D721Med (cell line): Measurements from ENCODE around the gene NFASC.

Experiments
- DNase-seq: peaks from one replicate; pipeline ENCODE4 v3.0.0; 2011; ENCODE audit warnings: low spot score; ENCODE audit not compliant: insufficient read length
- FAIRE-seq: peaks from 2 replicates; lab custom pipeline; 2011; peaks lifted over from hg19 to GRCh38; lab: Jason Lieb, UNC
- TF ChIP-seq, protein P1 (sequence below): IDR thresholded peaks from 2 replicates; pipeline ENCODE4 v1.5.1; 2012; ENCODE audit warnings: mild to moderate bottlenecking, control low read depth; ENCODE audit not compliant: insufficient read depth; ENCODE audit errors: missing control alignments

Gene NFASC

DNA sequence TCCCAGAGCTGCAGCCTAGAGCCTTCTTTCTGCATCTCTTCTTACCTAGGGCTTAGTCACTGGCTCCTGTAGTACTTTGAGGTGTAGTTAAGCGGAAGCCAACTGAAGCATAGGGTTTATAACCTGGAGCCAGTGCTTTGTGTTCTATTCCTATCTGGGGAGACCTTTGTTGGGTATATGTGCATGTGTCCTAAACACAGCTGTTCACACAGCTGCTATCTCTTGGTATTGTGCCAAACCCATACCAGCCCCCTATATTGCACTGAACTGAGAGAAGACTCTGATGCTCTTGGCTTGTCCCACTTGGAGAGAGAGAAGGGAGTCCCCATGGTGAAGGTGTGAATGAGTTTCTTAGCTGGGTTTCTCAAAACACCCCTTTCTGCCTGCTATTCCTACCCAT, 17.2 kb upstream of the NFASC start:
- no peak for DNase-seq
- no peak for FAIRE-seq
- TF ChIP-seq, protein P1, sequence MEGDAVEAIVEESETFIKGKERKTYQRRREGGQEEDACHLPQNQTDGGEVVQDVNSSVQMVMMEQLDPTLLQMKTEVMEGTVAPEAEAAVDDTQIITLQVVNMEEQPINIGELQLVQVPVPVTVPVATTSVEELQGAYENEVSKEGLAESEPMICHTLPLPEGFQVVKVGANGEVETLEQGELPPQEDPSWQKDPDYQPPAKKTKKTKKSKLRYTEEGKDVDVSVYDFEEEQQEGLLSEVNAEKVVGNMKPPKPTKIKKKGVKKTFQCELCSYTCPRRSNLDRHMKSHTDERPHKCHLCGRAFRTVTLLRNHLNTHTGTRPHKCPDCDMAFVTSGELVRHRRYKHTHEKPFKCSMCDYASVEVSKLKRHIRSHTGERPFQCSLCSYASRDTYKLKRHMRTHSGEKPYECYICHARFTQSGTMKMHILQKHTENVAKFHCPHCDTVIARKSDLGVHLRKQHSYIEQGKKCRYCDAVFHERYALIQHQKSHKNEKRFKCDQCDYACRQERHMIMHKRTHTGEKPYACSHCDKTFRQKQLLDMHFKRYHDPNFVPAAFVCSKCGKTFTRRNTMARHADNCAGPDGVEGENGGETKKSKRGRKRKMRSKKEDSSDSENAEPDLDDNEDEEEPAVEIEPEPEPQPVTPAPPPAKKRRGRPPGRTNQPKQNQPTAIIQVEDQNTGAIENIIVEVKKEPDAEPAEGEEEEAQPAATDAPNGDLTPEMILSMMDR, result no peak

DNA sequence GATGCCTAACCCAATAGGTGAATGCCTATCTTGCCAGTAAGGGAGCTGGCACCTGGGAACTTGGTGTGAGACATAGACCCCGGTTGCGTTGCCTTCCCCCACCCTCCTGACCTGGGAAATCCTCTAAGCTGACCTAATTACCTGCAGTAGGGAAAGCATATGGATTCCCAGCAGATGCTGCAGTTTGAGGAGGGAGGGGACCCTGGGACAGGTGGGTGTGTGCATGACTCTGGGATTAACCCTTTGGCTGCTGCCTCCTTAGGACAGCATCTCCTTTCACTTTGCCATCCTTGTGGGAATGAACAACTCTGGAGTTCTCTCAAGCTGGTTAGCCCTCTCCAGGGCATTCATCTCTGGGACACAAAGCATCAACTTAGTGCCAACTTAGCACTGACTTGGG, 16.4 kb upstream of the NFASC start:
- TF ChIP-seq, protein P1, result no peak
- peak; percentile 86 for FAIRE-seq
- peak; percentile 77 for DNase-seq

DNA sequence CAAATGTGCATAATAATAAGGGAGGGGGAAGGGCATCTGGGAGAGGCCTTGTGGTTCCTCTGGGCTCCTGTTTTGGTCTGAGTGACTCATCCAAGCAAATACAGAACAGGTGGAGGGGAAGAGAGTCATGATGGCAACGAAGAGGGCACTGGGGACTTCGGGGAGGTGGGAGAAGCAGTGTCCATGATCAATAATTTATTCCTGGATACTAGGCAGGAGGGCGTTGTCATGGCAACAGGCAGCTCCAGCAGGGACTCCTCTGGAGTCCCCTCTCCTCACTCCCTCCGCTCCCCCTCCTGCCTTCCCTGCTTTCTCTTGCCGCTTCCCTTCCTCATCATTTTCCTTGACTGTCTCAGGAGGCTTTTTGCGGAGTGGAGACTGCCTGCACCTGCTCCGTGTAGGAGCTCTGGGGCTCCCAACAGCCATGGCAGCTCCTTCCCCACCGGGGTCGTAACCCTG, 12.3 kb upstream of the NFASC start:
- DNase-seq, result no peak
- no peak for FAIRE-seq
- TF ChIP-seq, protein P1, result no peak

DNA sequence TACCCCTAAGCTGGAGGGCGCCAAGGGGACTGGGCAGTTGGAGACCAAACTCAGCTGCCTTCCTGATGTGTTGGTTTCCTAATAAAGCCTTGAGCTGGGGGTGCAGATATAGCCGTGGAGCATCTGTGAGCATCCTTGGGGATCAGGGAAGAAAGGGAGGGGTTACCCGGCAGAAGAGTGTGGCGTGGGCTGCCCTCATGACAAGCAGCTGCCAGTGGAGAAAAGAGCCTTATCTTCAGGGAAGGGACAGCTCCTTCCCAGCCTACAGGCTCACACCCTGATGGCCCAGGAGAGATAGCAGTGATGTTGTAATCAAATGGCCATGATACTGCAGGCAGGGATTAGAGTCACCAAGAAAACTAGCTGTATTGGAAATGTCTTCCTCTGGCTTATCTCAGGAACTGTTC, 10.8 kb upstream of the NFASC start:
- DNase-seq, result peak; percentile 63
- TF ChIP-seq, protein P1, result no peak
- peak; percentile 81 for FAIRE-seq

DNA sequence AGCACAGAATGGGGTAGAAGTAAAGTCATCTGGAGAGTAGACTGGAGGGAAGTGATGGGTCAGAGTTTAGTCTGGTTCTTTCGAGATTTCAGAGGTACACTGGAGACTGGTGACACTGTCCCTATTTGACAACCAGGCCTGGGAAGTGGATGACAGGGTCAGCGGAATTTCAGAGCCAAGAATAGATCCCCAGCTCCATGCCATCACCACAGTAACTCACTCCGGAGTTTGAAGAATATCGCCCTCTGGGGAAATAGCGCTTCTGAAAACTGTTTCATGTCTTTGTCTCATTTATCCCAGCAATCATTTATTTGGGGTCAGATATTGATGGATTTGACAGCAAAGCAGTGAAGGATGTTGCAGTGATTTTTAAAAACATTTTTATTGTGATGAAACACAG, 7.6 kb upstream of the NFASC start:
- FAIRE-seq, result no peak

DNA sequence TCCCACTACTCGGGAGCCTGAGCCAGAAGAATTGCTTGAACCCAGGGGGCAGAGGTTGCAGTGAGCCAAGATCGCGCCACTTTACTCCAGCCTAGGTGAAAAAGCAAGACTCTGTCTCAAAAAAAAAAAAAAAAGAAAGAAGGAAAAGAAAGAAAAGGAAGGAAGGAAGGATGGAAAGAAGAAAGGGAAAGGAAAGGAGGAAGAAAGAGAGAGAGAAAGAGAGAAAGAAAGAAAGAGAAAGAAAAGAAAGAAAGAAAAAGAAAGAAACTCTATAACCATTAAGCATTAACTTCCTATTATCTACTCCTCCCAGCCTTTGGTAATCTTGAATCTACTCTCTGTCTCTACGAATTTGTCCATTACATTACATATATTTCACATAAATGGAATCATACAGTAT, 6.9 kb upstream of the NFASC start:
- DNase-seq, result no peak
- FAIRE-seq, result no peak
- TF ChIP-seq, protein P1, result no peak

More for the DNA sequence above, 7.6 kb upstream of the NFASC start:
- TF ChIP-seq, protein P1, result no peak
- no peak for DNase-seq

DNA sequence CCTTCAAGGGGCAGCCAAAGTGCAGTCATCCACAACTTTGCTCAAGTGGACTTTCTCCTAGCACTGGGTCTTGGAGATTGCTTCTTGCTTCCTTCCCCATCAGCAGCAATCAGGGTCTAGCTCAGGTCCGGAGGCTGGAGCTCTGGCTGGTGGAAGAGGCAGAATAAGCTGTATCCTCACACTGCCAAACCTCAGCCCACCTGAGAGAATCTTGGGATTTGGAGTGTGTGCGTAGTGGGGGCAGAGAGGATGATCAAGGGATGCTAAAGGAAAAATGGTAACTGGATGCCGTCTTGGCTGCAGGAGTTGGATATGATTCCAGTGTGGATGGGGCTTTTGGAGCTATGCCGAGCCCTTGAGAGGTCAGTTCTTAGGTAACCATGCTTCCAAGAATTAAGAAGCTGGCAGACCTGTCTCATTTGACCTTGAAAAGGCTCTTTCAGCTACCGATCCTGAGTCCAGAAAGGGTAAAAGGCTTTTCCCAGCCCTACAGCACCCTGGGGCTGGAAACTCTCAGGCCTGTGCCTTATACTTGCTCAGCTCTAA, 4.5 kb upstream of the NFASC start:
- DNase-seq, result no peak
- FAIRE-seq, result no peak

More for the DNA sequence above, 4.5 kb upstream of the NFASC start:
- TF ChIP-seq, protein P1, result no peak
